ENCODE results near the gene DNAJC2.

The DNAJC2 gene

DNA sequence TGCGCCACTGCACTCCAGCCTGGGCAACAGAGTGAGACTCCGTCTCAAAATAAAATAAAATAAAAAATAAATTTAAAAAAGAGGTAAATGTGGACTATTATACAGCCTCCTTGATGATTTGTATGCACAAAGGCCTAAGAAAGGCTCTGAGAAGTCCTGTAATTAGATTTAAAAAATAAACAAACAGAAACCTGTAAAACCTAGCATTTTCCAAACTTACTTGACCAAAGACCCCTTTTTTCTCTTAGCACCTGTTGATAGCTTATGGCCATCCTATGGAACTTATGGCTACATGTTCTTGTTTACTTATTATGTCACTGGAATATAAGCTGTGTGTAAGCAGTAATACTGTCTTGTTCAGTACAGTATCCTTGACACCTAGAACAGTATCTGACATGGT, 5.7 kb downstream of the DNAJC2 start:
- intact Hi-C loops (cut with DNase I; ENCODE audit: low total_unique reads) = no loop called here
- H3K27me3 ChIP-seq = no peaks in the 10 kb centered on the region
- H3K9me3 ChIP-seq = no peaks in the 10 kb centered on the region
- DNase-seq = no peak
- TF ChIP-seq CTCF (IDR thresholded peaks at IDR 0.05) = no peak
- no peak overlapping the region for H3K27ac ChIP-seq
- H3K4me1 ChIP-seq = peaks cover 0 to 14% (median 11%) of the 10 kb centered on the region in 4 donors
- H3K36me3 ChIP-seq = peaks cover 41 to 78% (median 54%) of the 10 kb centered on the region in 3 donors
- no peak overlapping the region for H3K4me3 ChIP-seq

DNA sequence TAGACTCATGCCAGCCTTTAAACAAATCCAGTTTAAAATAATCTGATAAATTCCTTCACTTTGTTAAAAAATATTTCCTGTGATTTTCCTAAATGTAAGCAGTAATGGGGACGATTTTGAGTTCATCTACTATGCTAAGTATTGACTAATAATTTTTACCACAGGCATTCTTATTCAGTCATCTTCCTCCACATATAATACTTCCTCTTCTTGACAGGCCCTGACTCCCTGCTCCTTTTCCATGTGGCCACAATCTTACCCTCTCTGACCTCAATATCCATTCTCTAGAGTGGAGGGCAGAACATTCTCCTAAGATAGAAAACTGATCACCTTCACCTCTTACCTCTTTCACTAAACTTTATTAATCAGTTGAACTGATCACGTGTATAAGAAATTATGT, 7.8 kb downstream of the DNAJC2 start:
- DNase-seq = no peak
- Histone ChIP-seq H3K4me3 (no peak overlapping the region), H3K27me3 (no peaks in the 10 kb centered on the region), H3K27ac (no peak overlapping the region), H3K9me3 (no peaks in the 10 kb centered on the region), H3K36me3 (peaks cover 41 to 88% (median 51%) of the 10 kb centered on the region in 3 donors), H3K4me1 (no peaks in the 10 kb centered on the region)
- intact Hi-C loops (cut with DNase I; ENCODE audit: low total_unique reads) = no loop called here
- TF ChIP-seq CTCF (IDR thresholded peaks at IDR 0.05) = no peak

GRCh38 chr7:103325744-103326143, 18.8 kb downstream of the DNAJC2 start:
- no peaks in the 10 kb centered on the region for H3K27me3 ChIP-seq
- no peaks in the 10 kb centered on the region for H3K9me3 ChIP-seq
- no peak for DNase-seq
- H3K4me3 ChIP-seq = no peak overlapping the region
- intact Hi-C loops (cut with DNase I; ENCODE audit: low total_unique reads) = no loop called here
- no peak overlapping the region for H3K27ac ChIP-seq
- TF ChIP-seq CTCF (IDR thresholded peaks at IDR 0.05) = no peak
- H3K36me3 ChIP-seq = peaks cover 50 to 79% (median 61%) of the 10 kb centered on the region in 3 donors
- no peaks in the 10 kb centered on the region for H3K4me1 ChIP-seq

DNA sequence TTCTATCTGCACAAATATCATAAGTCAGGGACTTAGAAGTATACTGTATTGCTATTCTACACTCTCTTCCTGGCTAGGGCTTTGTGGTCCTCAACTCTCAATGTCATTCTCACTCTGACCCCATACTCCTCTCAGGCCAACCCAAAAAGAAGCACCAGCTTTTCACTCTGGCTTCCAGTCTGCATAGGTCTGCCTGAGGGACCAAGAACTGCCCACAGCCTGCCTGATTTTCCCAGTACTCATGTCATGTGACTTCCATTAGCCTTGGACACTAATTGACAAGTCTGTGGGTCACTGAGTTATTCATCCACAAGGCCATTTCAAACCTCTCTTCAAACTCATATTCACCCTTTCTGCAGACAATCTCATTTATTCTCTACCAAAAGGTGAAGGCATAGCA, 27.6 kb downstream of the DNAJC2 start:
- no peak for DNase-seq
- H3K36me3 ChIP-seq = peaks cover 85 to 100% (median 90%) of the 10 kb centered on the region in 3 donors
- intact Hi-C loops (cut with DNase I; ENCODE audit: low total_unique reads) = no loop called here

GRCh38 chr7:103316380-103316941, 28.1 kb downstream of the DNAJC2 start:
- TF ChIP-seq CTCF (IDR thresholded peaks at IDR 0.05) = no peak

More for the DNA sequence above, 27.6 kb downstream of the DNAJC2 start:
- H3K4me3 ChIP-seq = no peak overlapping the region
- H3K9me3 ChIP-seq = no peaks in the 10 kb centered on the region
- TF ChIP-seq CTCF (IDR thresholded peaks at IDR 0.05) = no peak
- no peak overlapping the region for H3K27ac ChIP-seq
- H3K27me3 ChIP-seq = no peaks in the 10 kb centered on the region
- H3K4me1 ChIP-seq = no peaks in the 10 kb centered on the region

DNA sequence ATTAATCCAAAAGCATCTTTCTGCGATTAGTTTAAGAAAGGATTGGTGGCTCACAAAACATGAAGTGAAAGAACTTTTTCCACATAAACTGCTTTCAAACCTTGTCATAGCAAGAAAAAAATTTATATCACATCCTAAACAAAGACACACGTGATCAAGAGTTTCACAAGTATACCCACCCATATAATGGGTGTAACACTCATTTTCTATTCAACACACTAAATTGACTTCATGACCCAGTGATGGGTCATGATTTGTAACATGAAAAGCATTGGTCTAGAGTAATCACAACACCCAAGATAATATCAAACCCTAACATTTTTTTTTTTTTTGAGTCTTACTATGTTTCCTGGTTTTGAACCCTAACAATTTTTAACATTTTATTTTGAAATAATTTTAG, 29.7 kb downstream of the DNAJC2 start:
- intact Hi-C loops (cut with DNase I; ENCODE audit: low total_unique reads) = no loop called here
- no peak for TF ChIP-seq CTCF (IDR thresholded peaks at IDR 0.05)
- Histone ChIP-seq H3K27ac (no peak overlapping the region), H3K36me3 (peaks cover 86 to 100% (median 93%) of the 10 kb centered on the region in 3 donors), H3K27me3 (no peaks in the 10 kb centered on the region), H3K4me3 (no peak overlapping the region), H3K4me1 (no peaks in the 10 kb centered on the region), H3K9me3 (no peaks in the 10 kb centered on the region)
- no peak for DNase-seq

More at GRCh38 chr7:103316380-103316941, 28.1 kb downstream of the DNAJC2 start:
- no peaks in the 10 kb centered on the region for H3K27me3 ChIP-seq
- H3K27ac ChIP-seq = no peak overlapping the region
- intact Hi-C loops (cut with DNase I; ENCODE audit: low total_unique reads) = no loop called here
- H3K4me1 ChIP-seq = no peaks in the 10 kb centered on the region
- H3K9me3 ChIP-seq = no peaks in the 10 kb centered on the region
- no peak for DNase-seq
- H3K36me3 ChIP-seq = peaks cover 86 to 100% (median 90%) of the 10 kb centered on the region in 3 donors
- H3K4me3 ChIP-seq = no peak overlapping the region
